WTC11 (cell line): ENCODE results near the gene OR5AN1. TPM values are rescaled to one million over a fixed set of nuclear protein-coding genes. Genes with fewer than 3 reads are reported as not detected.

Experiments used
- ATAC-seq: fragments of 200-7000 bp; cut with Tn5 transposase; 2 replicates; pipeline ENCODE4 v1.10.0; 2021; ENCODE audit warnings: mild to moderate bottlenecking, moderate library complexity
- CTCF ChIA-PET: fragments of 300-600 bp; sonication (Branson Sonifier 250); formaldehyde crosslinking; loops from one replicate; lab custom pipeline; 2021; ENCODE audit warnings: antibody characterized with exemption; lab: Charles Lee
- POLR2A ChIA-PET: fragments of 350-600 bp; sonication (Branson Sonifier 250); formaldehyde crosslinking; loops from one replicate; lab custom pipeline; 2021; ENCODE audit warnings: antibody characterized with exemption; lab: Charles Lee
- DNase-seq: peaks from one replicate; pipeline ENCODE4 v3.0.0; 2021; ENCODE audit warnings: low spot score
- H3K27ac Mint-ChIP-seq: 2 replicates; pipeline ENCODE4 v1.8.0; 2021; ENCODE audit warnings: mixed read lengths
- H3K27me3 Mint-ChIP-seq: 2 replicates; pipeline ENCODE4 v1.8.0; 2021; ENCODE audit warnings: low read depth, mild to moderate bottlenecking, moderate library complexity, mixed read lengths
- H3K36me3 Mint-ChIP-seq: 2 replicates; pipeline ENCODE4 v1.8.0; 2021; ENCODE audit warnings: mixed read lengths
- H3K4me1 Mint-ChIP-seq: 2 replicates; pipeline ENCODE4 v1.8.0; 2022; ENCODE audit warnings: mixed read lengths
- H3K4me3 Mint-ChIP-seq: 2 replicates; pipeline ENCODE4 v1.8.0; 2021; ENCODE audit warnings: mild to moderate bottlenecking, moderate library complexity, mixed read lengths
- H3K9me3 Mint-ChIP-seq: 2 replicates; pipeline ENCODE4 v1.8.0; 2021; ENCODE audit warnings: mixed read lengths
- AR ChIP-seq: fragments of 250-450 bp; sonication (Bioruptor Pico); IDR thresholded peaks from 2 replicates; pipeline ENCODE4 v1.9.0; 2021; ENCODE audit warnings: mild to moderate bottlenecking
- E2F1 ChIP-seq: sonication (generic); formaldehyde crosslinking; IDR thresholded peaks from 2 replicates; pipeline ENCODE4 v1.8.0; 2022; ENCODE audit warnings: mild to moderate bottlenecking, missing genetic modification reagents
- E2F5 ChIP-seq: sonication (generic); formaldehyde crosslinking; IDR thresholded peaks from 2 replicates; pipeline ENCODE4 v1.8.1; 2022; ENCODE audit warnings: mild to moderate bottlenecking, moderate library complexity, missing genetic modification reagents
- FOXK1 ChIP-seq: sonication (generic); formaldehyde crosslinking; IDR thresholded peaks from 2 replicates; pipeline ENCODE4 v1.8.0; 2022; ENCODE audit warnings: mild to moderate bottlenecking, moderate library complexity, missing genetic modification reagents
- FOXP1 ChIP-seq: sonication (generic); formaldehyde crosslinking; IDR thresholded peaks from 2 replicates; pipeline ENCODE4 v1.8.0; 2022; ENCODE audit warnings: missing genetic modification reagents, mild to moderate bottlenecking, moderate library complexity, borderline replicate concordance
- FOXP4 ChIP-seq: sonication (generic); formaldehyde crosslinking; IDR thresholded peaks from 2 replicates; pipeline ENCODE4 v1.8.0; 2022; ENCODE audit warnings: mild to moderate bottlenecking, missing genetic modification reagents
- IRF2 ChIP-seq: sonication (generic); formaldehyde crosslinking; IDR thresholded peaks from 2 replicates; pipeline ENCODE4 v1.8.0; 2022; ENCODE audit warnings: low read depth, missing genetic modification reagents, borderline replicate concordance
- JUN ChIP-seq: sonication (generic); formaldehyde crosslinking; IDR thresholded peaks from 2 replicates; pipeline ENCODE4 v1.8.0; 2023; ENCODE audit warnings: mild to moderate bottlenecking, missing genetic modification reagents
- KAT7 ChIP-seq: sonication (generic); formaldehyde crosslinking; IDR thresholded peaks from 2 replicates; pipeline ENCODE4 v1.8.1; 2023; ENCODE audit warnings: missing genetic modification reagents, mild to moderate bottlenecking, borderline replicate concordance
- NFYB ChIP-seq: sonication (generic); formaldehyde crosslinking; conservative IDR thresholded peaks from 2 replicates; pipeline ENCODE4 v1.8.0; 2022; ENCODE audit warnings: low read depth, missing genetic modification reagents
- RORB ChIP-seq: fragments of 250-450 bp; sonication (Bioruptor Pico); IDR thresholded peaks from 2 replicates; pipeline ENCODE4 v1.9.0; 2021; ENCODE audit warnings: mild to moderate bottlenecking
- SOX15 ChIP-seq: fragments of 250-450 bp; sonication (Bioruptor Pico); IDR thresholded peaks from 2 replicates; pipeline ENCODE4 v1.9.0; 2021; ENCODE audit warnings: mild to moderate bottlenecking
- TEAD1 ChIP-seq: sonication (generic); formaldehyde crosslinking; IDR thresholded peaks from 2 replicates; pipeline ENCODE4 v1.8.0; 2022; ENCODE audit warnings: mild to moderate bottlenecking, missing genetic modification reagents
- TEAD4 ChIP-seq: sonication (generic); formaldehyde crosslinking; IDR thresholded peaks from 2 replicates; pipeline ENCODE4 v1.8.0; 2022; ENCODE audit warnings: mild to moderate bottlenecking, missing genetic modification reagents
- ZNF317 ChIP-seq: sonication (generic); formaldehyde crosslinking; IDR thresholded peaks from 2 replicates; pipeline ENCODE4 v1.8.1; 2023; ENCODE audit warnings: low read depth, mild to moderate bottlenecking, moderate library complexity, missing genetic modification reagents, borderline replicate concordance
- ZNF423 ChIP-seq: fragments of 250-450 bp; sonication (Bioruptor Pico); IDR thresholded peaks from 2 replicates; pipeline ENCODE4 v2.1.2; 2022; ENCODE audit warnings: mild to moderate bottlenecking, moderate library complexity
- ZNF532 ChIP-seq: fragments of 250-450 bp; sonication (Bioruptor Pico); IDR thresholded peaks from 2 replicates; pipeline ENCODE4 v1.9.0; 2021; ENCODE audit warnings: mild to moderate bottlenecking, borderline replicate concordance
- total RNA-seq: library from RNA; stranded (reverse); gene quantifications from 3 replicates; pipeline ENCODE4 v1.2.3, GENCODE V29; 2021
- TF ChIP-seq, protein P1 (sequence below): sonication (generic); formaldehyde crosslinking; IDR thresholded peaks from 2 replicates; pipeline ENCODE4 v1.8.1; 2023; ENCODE audit warnings: mild to moderate bottlenecking, missing genetic modification reagents, borderline replicate concordance
- TF ChIP-seq, protein P2 (sequence below): sonication (generic); formaldehyde crosslinking; IDR thresholded peaks from 2 replicates; pipeline ENCODE4 v1.8.0; 2022; ENCODE audit warnings: mild to moderate bottlenecking, missing genetic modification reagents
- TF ChIP-seq, protein P3 (sequence below): sonication (generic); formaldehyde crosslinking; IDR thresholded peaks from 2 replicates; pipeline ENCODE4 v1.8.1; 2023; ENCODE audit warnings: mild to moderate bottlenecking, missing genetic modification reagents, moderate library complexity

Gene OR5AN1
- total RNA-seq, 1 experiment from 2014 or later: not detected

GRCh38 chr11:59355226-59355625 lies 3.5 kb upstream of the OR5AN1 start:
- DNase-seq: no peak
- Mint-ChIP-seq H3K36me3 (peaks cover 23% of the 10 kb centered on the region), H3K9me3 (peaks cover 40% of the 10 kb centered on the region), H3K4me3 (no peak overlapping the region), H3K27me3 (peaks cover 2% of the 10 kb centered on the region; the same call in 1 of the 2 replicates), H3K4me1 (no peaks in the 10 kb centered on the region), H3K27ac (no peak overlapping the region)
- no peak for ATAC-seq
- TF ChIP-seq JUN (CRISPR knock-in tag): no peak
- TF ChIP-seq ZNF317 (CRISPR knock-in tag): no peak
- TF ChIP-seq AR: no peak
- TF ChIP-seq FOXK1 (CRISPR knock-in tag): no peak
- TF ChIP-seq, protein P1, sequence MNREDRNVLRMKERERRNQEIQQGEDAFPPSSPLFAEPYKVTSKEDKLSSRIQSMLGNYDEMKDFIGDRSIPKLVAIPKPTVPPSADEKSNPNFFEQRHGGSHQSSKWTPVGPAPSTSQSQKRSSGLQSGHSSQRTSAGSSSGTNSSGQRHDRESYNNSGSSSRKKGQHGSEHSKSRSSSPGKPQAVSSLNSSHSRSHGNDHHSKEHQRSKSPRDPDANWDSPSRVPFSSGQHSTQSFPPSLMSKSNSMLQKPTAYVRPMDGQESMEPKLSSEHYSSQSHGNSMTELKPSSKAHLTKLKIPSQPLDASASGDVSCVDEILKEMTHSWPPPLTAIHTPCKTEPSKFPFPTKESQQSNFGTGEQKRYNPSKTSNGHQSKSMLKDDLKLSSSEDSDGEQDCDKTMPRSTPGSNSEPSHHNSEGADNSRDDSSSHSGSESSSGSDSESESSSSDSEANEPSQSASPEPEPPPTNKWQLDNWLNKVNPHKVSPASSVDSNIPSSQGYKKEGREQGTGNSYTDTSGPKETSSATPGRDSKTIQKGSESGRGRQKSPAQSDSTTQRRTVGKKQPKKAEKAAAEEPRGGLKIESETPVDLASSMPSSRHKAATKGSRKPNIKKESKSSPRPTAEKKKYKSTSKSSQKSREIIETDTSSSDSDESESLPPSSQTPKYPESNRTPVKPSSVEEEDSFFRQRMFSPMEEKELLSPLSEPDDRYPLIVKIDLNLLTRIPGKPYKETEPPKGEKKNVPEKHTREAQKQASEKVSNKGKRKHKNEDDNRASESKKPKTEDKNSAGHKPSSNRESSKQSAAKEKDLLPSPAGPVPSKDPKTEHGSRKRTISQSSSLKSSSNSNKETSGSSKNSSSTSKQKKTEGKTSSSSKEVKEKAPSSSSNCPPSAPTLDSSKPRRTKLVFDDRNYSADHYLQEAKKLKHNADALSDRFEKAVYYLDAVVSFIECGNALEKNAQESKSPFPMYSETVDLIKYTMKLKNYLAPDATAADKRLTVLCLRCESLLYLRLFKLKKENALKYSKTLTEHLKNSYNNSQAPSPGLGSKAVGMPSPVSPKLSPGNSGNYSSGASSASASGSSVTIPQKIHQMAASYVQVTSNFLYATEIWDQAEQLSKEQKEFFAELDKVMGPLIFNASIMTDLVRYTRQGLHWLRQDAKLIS (CRISPR knock-in tag): no peak
- no peak for TF ChIP-seq KAT7 (CRISPR knock-in tag)
- no peak for TF ChIP-seq E2F1 (CRISPR knock-in tag)
- TF ChIP-seq RORB (CRISPR knock-in tag): no peak
- TF ChIP-seq, protein P2, sequence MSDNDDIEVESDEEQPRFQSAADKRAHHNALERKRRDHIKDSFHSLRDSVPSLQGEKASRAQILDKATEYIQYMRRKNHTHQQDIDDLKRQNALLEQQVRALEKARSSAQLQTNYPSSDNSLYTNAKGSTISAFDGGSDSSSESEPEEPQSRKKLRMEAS (CRISPR knock-in tag): no peak
- TF ChIP-seq TEAD1: no peak
- no peak for TF ChIP-seq SOX15 (CRISPR knock-in tag)
- TF ChIP-seq FOXP4 (CRISPR knock-in tag): no peak
- TF ChIP-seq NFYB (CRISPR knock-in tag): no peak
- no peak for TF ChIP-seq ZNF423 (CRISPR knock-in tag)
- ChIA-PET POLR2A (no interaction called here), CTCF (no interaction called here)

GRCh38 chr11:59356561-59356960 lies 2.1 kb upstream of the OR5AN1 start:
- DNase-seq (no peak), ATAC-seq (no peak)
- H3K27ac Mint-ChIP-seq: no peak overlapping the region
- H3K4me1 Mint-ChIP-seq: no peaks in the 10 kb centered on the region
- no peak overlapping the region for H3K4me3 Mint-ChIP-seq
- H3K9me3 Mint-ChIP-seq: peaks cover 27% of the 10 kb centered on the region
- ChIA-PET POLR2A (no interaction called here), CTCF (no interaction called here)
- no peaks in the 10 kb centered on the region; the same call in 1 of the 2 replicates for H3K27me3 Mint-ChIP-seq
- H3K36me3 Mint-ChIP-seq: peaks cover 11% of the 10 kb centered on the region
- no peak for TF ChIP-seq ZNF532 (CRISPR knock-in tag)
- TF ChIP-seq IRF2 (CRISPR knock-in tag): no peak
- no peak for TF ChIP-seq FOXP1 (CRISPR knock-in tag)
- TF ChIP-seq, protein P3, sequence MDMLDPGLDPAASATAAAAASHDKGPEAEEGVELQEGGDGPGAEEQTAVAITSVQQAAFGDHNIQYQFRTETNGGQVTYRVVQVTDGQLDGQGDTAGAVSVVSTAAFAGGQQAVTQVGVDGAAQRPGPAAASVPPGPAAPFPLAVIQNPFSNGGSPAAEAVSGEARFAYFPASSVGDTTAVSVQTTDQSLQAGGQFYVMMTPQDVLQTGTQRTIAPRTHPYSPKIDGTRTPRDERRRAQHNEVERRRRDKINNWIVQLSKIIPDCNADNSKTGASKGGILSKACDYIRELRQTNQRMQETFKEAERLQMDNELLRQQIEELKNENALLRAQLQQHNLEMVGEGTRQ: no peak
- TF ChIP-seq E2F5 (CRISPR knock-in tag): no peak
- no peak for TF ChIP-seq TEAD4 (CRISPR knock-in tag)
